ENCODE data around the gene TUBG1.

GRCh38 chr17:42573095-42573494 lies 36.4 kb upstream of the TUBG1 start:
- TF ChIP-seq CTCF (IDR thresholded peaks at IDR 0.05; ENCODE audit: low read depth, low read length, poor library complexity, severe bottlenecking) (no peak), EZH2phosphoT487 (IDR thresholded peaks at IDR 0.05; ENCODE audit: borderline replicate concordance, low read length) (no peak)

Measured in DOHH2 (cell line).